ENCODE measurements around the gene PLA2G15. TPM values are rescaled to one million over a fixed set of nuclear protein-coding genes. Genes with fewer than 3 reads are reported as not detected.

PLA2G15 gene
- total RNA-seq, 2 experiments from 2014 or later, result 6.0 to 7.0 TPM

GRCh38 chr16:68223072-68223471, 22.1 kb upstream of the PLA2G15 start:
- Mint-ChIP-seq H3K36me3 (ENCODE audit: low read depth) (peaks cover 3% of the 10 kb centered on the region), H3K4me1 (peaks cover 24% of the 10 kb centered on the region), H3K4me3 (no peak overlapping the region), H3K9me3 (ENCODE audit: low read depth) (no peaks in the 10 kb centered on the region), H3K27ac (no peak overlapping the region), H3K27me3 (no peaks in the 10 kb centered on the region)
- intact Hi-C loops (cut with DNase I, micrococcal nuclease), result no loop called here
- DNase-seq (no peak), ATAC-seq (no peak)
- ChIA-PET POLR2A (no interaction called here), CTCF (interaction anchor here (0.9 to 1.4 kb wide), 2 partner anchors 129 to 158 kb away, joined by 3 read pairs; no protein-coding TSS in a partner anchor)

GRCh38 chr16:68226116-68226515, 19.1 kb upstream of the PLA2G15 start:
- no peak for DNase-seq
- Mint-ChIP-seq H3K27me3 (no peaks in the 10 kb centered on the region), H3K27ac (peak overlapping the region; percentile 8), H3K36me3 (ENCODE audit: low read depth) (peaks cover 7% of the 10 kb centered on the region), H3K4me1 (peaks cover 35% of the 10 kb centered on the region), H3K9me3 (ENCODE audit: low read depth) (no peaks in the 10 kb centered on the region), H3K4me3 (no peak overlapping the region)
- no peak for ATAC-seq
- POLR2A ChIA-PET, result interaction anchor here (0.7 kb wide), 1 partner anchor 151 kb away, joined by 3 read pairs; no protein-coding TSS in a partner anchor
- CTCF ChIA-PET, result interaction anchor here (1.4 to 6.1 kb wide), 3 partner anchors 9 to 132 kb away, joined by 5 to 62 read pairs (median 21); no protein-coding TSS in a partner anchor
- intact Hi-C loops (cut with DNase I, micrococcal nuclease), result no loop called here

DNA sequence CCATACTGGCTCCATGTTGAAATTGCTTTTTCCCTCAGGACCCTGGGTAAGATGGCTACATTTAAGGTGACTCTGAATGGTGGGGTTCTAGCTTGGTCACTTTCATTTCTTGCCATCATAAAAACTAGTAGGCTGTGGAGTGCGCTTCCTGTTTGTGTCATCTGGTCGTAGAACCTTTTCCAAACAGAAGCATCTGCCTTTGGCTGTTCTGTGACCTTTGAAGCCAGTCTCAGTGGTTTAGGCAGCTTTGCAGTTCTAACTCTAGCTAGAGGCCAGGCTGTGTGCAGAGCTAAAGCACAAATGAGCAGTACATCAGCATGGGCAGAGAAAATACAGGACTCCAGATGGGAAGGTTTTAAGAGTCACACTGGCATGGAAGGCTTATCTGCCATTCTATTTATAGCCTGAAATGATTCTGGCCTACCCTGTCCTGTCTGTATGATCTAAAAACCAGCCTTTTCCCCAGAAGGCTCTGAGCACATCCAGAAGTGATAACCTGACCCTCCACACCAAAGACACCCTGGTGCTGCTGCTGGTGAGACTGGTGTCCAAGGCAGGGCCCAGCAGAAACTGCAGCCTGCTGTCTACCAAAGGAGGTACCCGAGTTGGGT, 17.9 kb upstream of the PLA2G15 start:
- Mint-ChIP-seq H3K4me3 (no peak overlapping the region), H3K27ac (peak overlapping the region; percentile 86), H3K36me3 (ENCODE audit: low read depth) (peaks cover 7% of the 10 kb centered on the region), H3K4me1 (peaks cover 35% of the 10 kb centered on the region), H3K9me3 (ENCODE audit: low read depth) (no peaks in the 10 kb centered on the region), H3K27me3 (no peaks in the 10 kb centered on the region)
- ChIA-PET POLR2A (interaction anchor here (2.2 kb wide), 1 partner anchor 142 kb away, joined by 6 read pairs; the partner anchor contains the start of gene NFATC3), CTCF (interaction anchor here (0.6 to 6.1 kb wide), 23 partner anchors 10 to 411 kb away, joined by 3 to 62 read pairs (median 4); partner anchors contain the start of gene NFATC3)
- intact Hi-C loops (cut with DNase I, micrococcal nuclease), result no loop called here
- DNase-seq (peak; percentile 51), ATAC-seq (peak; percentile 90)

DNA sequence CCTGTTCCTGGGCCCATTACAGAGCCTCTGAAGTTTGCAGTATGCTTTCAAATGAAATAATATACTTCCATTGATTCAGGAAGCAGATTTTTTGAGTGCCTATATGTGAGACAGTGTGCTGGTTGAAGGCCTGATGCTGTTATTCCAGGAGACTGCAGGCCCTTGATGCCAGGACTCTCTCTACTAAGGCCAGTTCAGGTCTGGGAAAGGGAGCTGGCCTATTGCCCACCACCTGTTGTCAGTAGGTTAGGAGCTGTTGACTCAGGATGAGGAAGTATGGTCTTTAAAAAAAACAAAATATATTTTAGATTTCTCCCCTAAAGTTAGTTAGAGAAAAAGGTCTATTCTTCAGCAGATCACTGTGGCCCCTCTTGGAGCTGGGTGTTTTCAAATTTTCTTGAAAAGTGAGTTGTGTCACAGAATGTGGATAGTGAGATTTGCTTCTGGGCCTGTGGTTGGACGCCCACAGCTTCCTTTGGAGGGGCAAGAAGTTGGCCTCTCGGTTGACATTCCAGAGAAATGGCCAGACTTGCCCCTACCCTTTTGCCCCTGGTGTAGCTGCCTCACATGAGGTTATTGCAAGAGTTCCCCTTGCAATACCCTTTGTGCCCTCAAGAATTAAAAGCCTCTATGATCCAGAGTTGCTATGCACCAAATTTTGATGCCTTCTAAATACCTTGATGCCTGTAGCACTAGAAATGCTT, 17.2 kb upstream of the PLA2G15 start:
- POLR2A ChIA-PET, result interaction anchor here (2.2 kb wide), 1 partner anchor 143 kb away, joined by 6 read pairs; the partner anchor contains the start of gene NFATC3
- Mint-ChIP-seq H3K4me1 (peaks cover 39% of the 10 kb centered on the region), H3K4me3 (no peak overlapping the region), H3K9me3 (ENCODE audit: low read depth) (no peaks in the 10 kb centered on the region), H3K36me3 (ENCODE audit: low read depth) (peaks cover 7% of the 10 kb centered on the region), H3K27ac (peak overlapping the region; percentile 86), H3K27me3 (no peaks in the 10 kb centered on the region)
- no peak for ATAC-seq
- intact Hi-C loops (cut with DNase I, micrococcal nuclease), result loop anchor here in 1 of 2 experiments (2.0 kb wide), 1 partner anchor 133 kb away; no protein-coding TSS in a partner anchor
- CTCF ChIA-PET, result interaction anchor here (0.6 to 6.1 kb wide), 40 partner anchors 8 to 412 kb away, joined by 3 to 62 read pairs (median 4); partner anchors contain the start of gene NFATC3
- DNase-seq, result no peak

DNA sequence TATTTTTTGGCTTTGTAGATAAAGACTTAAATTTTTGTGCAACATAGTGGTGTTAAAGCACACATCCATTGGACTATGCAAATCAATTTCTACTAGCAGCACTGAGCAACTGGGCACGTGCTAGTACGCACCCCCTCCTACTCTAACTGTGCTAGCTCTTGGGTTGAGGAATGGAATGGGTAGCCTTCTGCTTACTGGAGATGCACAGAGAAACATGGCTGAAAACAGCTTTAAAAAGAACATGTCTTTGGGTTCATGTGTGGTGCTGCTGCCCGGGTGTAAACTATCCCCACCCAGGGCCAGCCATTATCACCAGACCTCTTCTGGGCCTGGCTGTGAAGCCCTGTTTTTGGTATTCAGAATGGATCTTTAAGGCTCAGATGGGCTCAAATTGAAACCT, 16.5 kb upstream of the PLA2G15 start:
- H3K4me3 Mint-ChIP-seq, result no peak overlapping the region
- ChIA-PET POLR2A (interaction anchor here (2.2 kb wide), 1 partner anchor 144 kb away, joined by 6 read pairs; the partner anchor contains the start of gene NFATC3), CTCF (interaction anchor here (0.6 to 6.1 kb wide), 35 partner anchors 9 to 412 kb away, joined by 3 to 62 read pairs (median 4); partner anchors contain the start of gene NFATC3)
- H3K9me3 Mint-ChIP-seq (ENCODE audit: low read depth), result no peaks in the 10 kb centered on the region
- peaks cover 7% of the 10 kb centered on the region for H3K36me3 Mint-ChIP-seq (ENCODE audit: low read depth)
- H3K27ac Mint-ChIP-seq, result no peak overlapping the region
- H3K27me3 Mint-ChIP-seq, result no peaks in the 10 kb centered on the region
- intact Hi-C loops (cut with DNase I, micrococcal nuclease), result loop anchor here (1.0 to 2.0 kb wide), 5 partner anchors 134 to 235 kb away; no protein-coding TSS in a partner anchor
- peaks cover 46% of the 10 kb centered on the region for H3K4me1 Mint-ChIP-seq
- ATAC-seq (no peak), DNase-seq (no peak)

DNA sequence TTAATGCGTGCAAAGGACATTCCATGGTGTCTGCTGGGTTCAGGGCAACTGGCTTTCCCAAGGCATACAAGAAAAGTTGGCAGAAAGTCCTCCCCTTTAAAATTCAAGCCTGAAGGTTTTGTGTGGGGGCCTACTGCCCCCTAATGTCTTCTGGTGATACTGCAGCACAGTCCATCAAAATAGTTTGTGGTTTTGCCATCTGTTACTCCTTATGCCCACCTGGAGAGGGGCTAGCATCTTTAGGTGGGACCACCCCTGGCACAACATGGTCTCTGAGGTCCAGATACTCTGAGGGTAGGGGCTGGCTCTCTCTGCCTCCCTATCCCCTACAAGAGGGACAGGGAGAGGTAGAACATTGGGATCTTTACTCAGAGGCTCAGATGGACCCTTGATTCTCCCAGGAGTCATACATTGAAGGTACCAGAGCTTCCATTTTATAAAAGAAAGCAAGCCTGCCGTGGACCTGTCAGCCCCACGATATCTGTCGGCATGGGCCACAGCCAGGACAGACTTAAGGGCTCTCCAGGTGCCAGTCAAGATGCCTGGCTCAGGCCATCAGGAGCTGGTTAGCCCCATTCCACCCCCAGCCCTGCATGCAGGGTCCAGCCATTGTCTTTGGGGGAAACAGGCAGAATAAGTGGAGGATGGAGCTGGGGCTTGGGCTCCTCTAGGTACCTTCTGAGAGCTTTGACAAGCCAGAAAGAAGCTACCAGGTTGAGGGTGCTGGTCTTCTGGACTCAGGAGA, 15.6 kb upstream of the PLA2G15 start:
- ATAC-seq (no peak), DNase-seq (peak; percentile 60)
- Mint-ChIP-seq H3K4me1 (peaks cover 47% of the 10 kb centered on the region), H3K36me3 (ENCODE audit: low read depth) (peaks cover 7% of the 10 kb centered on the region), H3K27ac (peak overlapping the region; percentile 48), H3K9me3 (ENCODE audit: low read depth) (no peaks in the 10 kb centered on the region), H3K4me3 (no peak overlapping the region), H3K27me3 (no peaks in the 10 kb centered on the region)
- ChIA-PET POLR2A (no interaction called here), CTCF (interaction anchor here (0.6 to 6.1 kb wide), 19 partner anchors 18 to 235 kb away, joined by 3 to 62 read pairs (median 4); no protein-coding TSS in a partner anchor)
- intact Hi-C loops (cut with DNase I, micrococcal nuclease), result loop anchor here (1.0 to 2.0 kb wide), 5 partner anchors 135 to 236 kb away; no protein-coding TSS in a partner anchor

- peaks cover 50% of the 10 kb centered on the region for H3K4me1 Mint-ChIP-seq
- ChIA-PET CTCF (interaction anchor here (0.6 to 6.1 kb wide), 18 partner anchors 19 to 236 kb away, joined by 3 to 62 read pairs (median 4); no protein-coding TSS in a partner anchor), POLR2A (no interaction called here)
- peaks cover 7% of the 10 kb centered on the region for H3K36me3 Mint-ChIP-seq (ENCODE audit: low read depth)
- no peaks in the 10 kb centered on the region for H3K27me3 Mint-ChIP-seq
- intact Hi-C loops (cut with DNase I, micrococcal nuclease), result no loop called here
- no peak overlapping the region for H3K4me3 Mint-ChIP-seq
- no peak for ATAC-seq
- DNase-seq, result no peak
- H3K9me3 Mint-ChIP-seq (ENCODE audit: low read depth), result no peaks in the 10 kb centered on the region
- no peak overlapping the region for H3K27ac Mint-ChIP-seq
Observed at GRCh38 chr16:68230176-68230571, 15.0 kb upstream of the PLA2G15 start.

DNA sequence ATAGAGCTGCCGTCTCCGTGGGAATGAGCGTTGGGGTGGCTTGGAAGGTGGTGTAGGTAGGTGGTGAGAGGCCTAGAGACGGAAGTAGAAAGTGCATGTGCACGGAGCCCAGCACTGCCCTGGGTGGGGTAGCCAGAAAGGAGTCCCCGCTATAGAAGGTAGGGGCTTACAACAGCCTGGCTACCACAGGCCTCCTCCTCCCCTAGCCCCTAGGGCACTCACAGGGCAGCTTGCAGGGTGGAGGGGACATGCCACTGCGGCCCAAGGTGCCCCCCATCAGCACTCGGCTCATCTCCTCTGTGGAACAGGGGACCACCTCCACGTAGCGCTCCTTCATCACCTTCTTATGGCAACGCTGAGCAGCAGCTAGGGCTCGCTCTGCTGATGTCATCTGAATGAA, 14.2 kb upstream of the PLA2G15 start:
- no peak for DNase-seq
- no peak overlapping the region for H3K4me3 Mint-ChIP-seq
- H3K4me1 Mint-ChIP-seq, result peaks cover 47% of the 10 kb centered on the region
- ChIA-PET POLR2A (no interaction called here), CTCF (interaction anchor here (0.5 to 6.1 kb wide), 6 partner anchors 137 to 414 kb away, joined by 3 to 62 read pairs (median 4); no protein-coding TSS in a partner anchor)
- no peak for ATAC-seq
- H3K9me3 Mint-ChIP-seq (ENCODE audit: low read depth), result no peaks in the 10 kb centered on the region
- H3K27ac Mint-ChIP-seq, result no peak overlapping the region
- H3K27me3 Mint-ChIP-seq, result no peaks in the 10 kb centered on the region
- intact Hi-C loops (cut with DNase I, micrococcal nuclease), result no loop called here
- H3K36me3 Mint-ChIP-seq (ENCODE audit: low read depth), result peaks cover 7% of the 10 kb centered on the region

DNA sequence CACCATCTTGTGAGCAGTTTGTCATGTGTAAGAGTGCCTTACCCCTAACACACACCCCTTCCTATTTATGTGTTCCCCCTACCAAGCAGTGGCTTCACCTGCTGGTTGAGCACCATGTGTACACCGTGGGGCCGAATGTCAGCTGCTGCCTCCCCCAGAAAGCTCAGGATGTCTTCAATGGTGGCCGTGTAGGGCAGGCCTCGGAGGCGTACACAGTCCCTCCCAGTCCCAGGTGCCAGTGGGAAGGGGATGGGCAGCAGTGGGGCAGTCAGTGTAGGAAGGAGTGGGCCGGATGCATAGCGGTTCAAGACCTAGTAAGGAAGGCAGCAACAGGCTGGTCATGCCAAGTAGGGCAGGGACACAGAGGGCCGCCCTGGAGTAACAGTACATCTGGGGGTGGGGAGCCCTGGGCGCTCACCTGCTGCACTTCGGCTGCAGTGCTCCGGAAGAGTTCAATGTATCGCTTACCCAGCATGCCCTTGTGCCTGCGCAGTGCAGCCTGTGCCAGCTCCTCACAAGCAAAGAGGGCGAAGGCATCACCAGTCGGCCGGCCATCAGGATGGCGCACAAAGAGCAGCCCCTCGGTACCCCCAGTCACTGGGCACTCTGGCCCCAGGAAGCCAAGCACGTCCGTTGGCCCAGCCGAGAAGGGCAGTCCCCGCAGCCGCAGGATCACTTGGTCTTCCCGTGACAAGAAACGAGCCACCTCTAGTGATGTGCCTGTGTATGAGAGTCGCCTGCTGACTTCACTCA, 13.6 kb upstream of the PLA2G15 start:
- Mint-ChIP-seq H3K4me3 (no peak overlapping the region), H3K4me1 (peaks cover 44% of the 10 kb centered on the region), H3K27ac (peak overlapping the region; percentile 19), H3K27me3 (no peaks in the 10 kb centered on the region), H3K36me3 (ENCODE audit: low read depth) (peaks cover 7% of the 10 kb centered on the region), H3K9me3 (ENCODE audit: low read depth) (no peaks in the 10 kb centered on the region)
- ChIA-PET POLR2A (no interaction called here), CTCF (interaction anchor here (0.5 to 6.1 kb wide), 4 partner anchors 137 to 190 kb away, joined by 3 to 62 read pairs (median 5); no protein-coding TSS in a partner anchor)
- DNase-seq (no peak), ATAC-seq (no peak)
- intact Hi-C loops (cut with DNase I, micrococcal nuclease), result no loop called here

DNA sequence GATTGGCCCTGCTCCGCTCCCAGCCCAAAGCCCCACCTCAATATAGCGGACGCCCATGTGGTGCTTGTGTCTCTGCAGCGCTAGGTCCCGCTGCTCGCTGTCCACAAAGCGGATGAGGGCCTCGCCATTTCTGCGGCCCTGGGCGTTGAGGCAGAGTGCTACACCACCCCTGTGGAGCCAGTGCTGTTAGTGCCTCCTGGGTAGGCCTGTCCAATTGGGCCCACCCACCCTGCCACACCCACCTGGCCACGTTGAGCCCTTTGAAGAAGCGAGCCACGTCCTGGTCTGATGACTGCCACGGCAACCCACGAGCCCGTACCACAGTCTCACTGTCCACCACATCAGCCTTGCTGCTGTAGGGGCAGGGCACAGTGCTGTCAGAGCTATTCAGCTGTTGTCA, 12.8 kb upstream of the PLA2G15 start:
- H3K27ac Mint-ChIP-seq, result peak overlapping the region; percentile 29
- H3K4me3 Mint-ChIP-seq, result no peak overlapping the region
- DNase-seq (no peak), ATAC-seq (no peak)
- no peaks in the 10 kb centered on the region for H3K9me3 Mint-ChIP-seq (ENCODE audit: low read depth)
- POLR2A ChIA-PET, result no interaction called here
- H3K4me1 Mint-ChIP-seq, result peaks cover 43% of the 10 kb centered on the region
- CTCF ChIA-PET, result no interaction called here
- no peaks in the 10 kb centered on the region for H3K27me3 Mint-ChIP-seq
- peaks cover 4% of the 10 kb centered on the region for H3K36me3 Mint-ChIP-seq (ENCODE audit: low read depth)
- intact Hi-C loops (cut with DNase I, micrococcal nuclease), result no loop called here
